Parathyroid adenoma (tissue), 2 donors: ENCODE results near the gene NALCN.

Source experiments
- H2AFZ ChIP-seq: fragments of 300-600 bp; sonication (generic); one replicate; pipeline ENCODE4 v1.7.0; 2017; ENCODE audit warnings: antibody characterized with exemption, mild to moderate bottlenecking
- H3K27ac ChIP-seq: fragments of 300-600 bp; sonication (generic); one replicate; pipeline ENCODE4 v1.7.0; 2017
- H3K27me3 ChIP-seq: fragments of 300-600 bp; sonication (generic); one replicate; pipeline ENCODE4 v1.7.0; 2017; ENCODE audit warnings: low read length; ENCODE audit not compliant: control insufficient read depth, insufficient read depth
- H3K36me3 ChIP-seq: fragments of 300-600 bp; sonication (generic); one replicate; pipeline ENCODE4 v1.7.0; 2017; ENCODE audit warnings: low read length; ENCODE audit not compliant: control insufficient read depth, insufficient read depth
- H3K4me1 ChIP-seq: fragments of 300-600 bp; sonication (generic); one replicate; pipeline ENCODE4 v1.7.0; 2017; ENCODE audit warnings: control low read depth
- H3K4me2 ChIP-seq: fragments of 300-600 bp; sonication (generic); one replicate; pipeline ENCODE4 v1.7.0; 2017; ENCODE audit warnings: low read length
- H3K4me3 ChIP-seq: fragments of 300-600 bp; sonication (generic); one replicate; pipeline ENCODE4 v1.7.0; 2017; ENCODE audit warnings: low read depth, low read length
- H3K79me2 ChIP-seq: fragments of 300-600 bp; sonication (generic); one replicate; pipeline ENCODE4 v1.7.0; 2017; ENCODE audit warnings: control low read depth
- H3K9ac ChIP-seq: fragments of 300-600 bp; sonication (generic); one replicate; pipeline ENCODE4 v1.7.0; 2017; ENCODE audit warnings: mild to moderate bottlenecking
- H3K9me3 ChIP-seq: fragments of 300-600 bp; sonication (generic); one replicate; pipeline ENCODE4 v1.7.0; 2017; ENCODE audit warnings: low read length; ENCODE audit not compliant: control insufficient read depth
- CTCF ChIP-seq: fragments of 300-600 bp; sonication (generic); IDR thresholded peaks from one replicate; pipeline ENCODE4 v1.7.0; 2017; ENCODE audit warnings: antibody characterized with exemption, mild to moderate bottlenecking
- donor health status: primary hyperparathyroidism.

NALCN gene

DNA sequence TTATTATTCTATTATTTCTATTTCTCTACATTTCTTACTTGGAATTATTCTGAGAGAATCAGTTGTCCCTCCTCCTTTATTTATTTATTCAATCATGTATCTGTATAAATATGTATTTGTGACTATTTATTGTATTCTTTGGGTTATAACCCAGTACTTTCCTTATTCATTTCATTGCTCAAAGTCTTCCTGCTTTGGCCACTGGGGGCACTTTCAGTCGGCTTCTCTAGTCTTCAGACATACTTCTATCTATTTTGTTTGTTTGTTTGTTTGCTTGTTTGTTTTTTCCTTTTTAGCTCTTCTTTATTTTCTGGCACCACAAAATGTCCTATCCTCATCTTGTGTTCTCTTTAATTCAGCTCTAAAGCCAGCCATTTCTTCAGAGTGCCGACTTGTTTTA, 260.4 kb downstream of the NALCN start:
- Histone ChIP-seq H3K9ac (no peak overlapping the region), H3K27ac (no peak overlapping the region), H3K27me3 (no peaks in the 10 kb centered on the region), H3K36me3 (no peaks in the 10 kb centered on the region), H3K4me1 (no peaks in the 10 kb centered on the region), H3K9me3 (no peaks in the 10 kb centered on the region), H3K4me3 (no peak overlapping the region), H3K4me2 (no peak overlapping the region), H2AFZ (no peak overlapping the region), H3K79me2 (no peaks in the 10 kb centered on the region)
- TF ChIP-seq CTCF: no peak

GRCh38 chr13:101152184-101152583, 264.1 kb downstream of the NALCN start:
- H3K79me2 ChIP-seq: no peaks in the 10 kb centered on the region
- H3K27ac ChIP-seq: no peak overlapping the region
- no peaks in the 10 kb centered on the region for H3K27me3 ChIP-seq
- H3K4me2 ChIP-seq: no peak overlapping the region
- H3K36me3 ChIP-seq: no peaks in the 10 kb centered on the region
- H3K9ac ChIP-seq: no peak overlapping the region
- no peak overlapping the region for H2AFZ ChIP-seq
- no peak for TF ChIP-seq CTCF
- no peaks in the 10 kb centered on the region for H3K9me3 ChIP-seq
- no peak overlapping the region for H3K4me3 ChIP-seq
- no peaks in the 10 kb centered on the region for H3K4me1 ChIP-seq

- Histone ChIP-seq H3K4me3 (no peak overlapping the region), H3K79me2 (no peaks in the 10 kb centered on the region), H3K36me3 (no peaks in the 10 kb centered on the region), H3K9me3 (no peaks in the 10 kb centered on the region), H3K27ac (no peak overlapping the region), H3K4me1 (no peaks in the 10 kb centered on the region), H3K27me3 (no peaks in the 10 kb centered on the region), H3K9ac (no peak overlapping the region), H3K4me2 (no peak overlapping the region), H2AFZ (no peak overlapping the region)
- no peak for TF ChIP-seq CTCF
These were observed 265.3 kb downstream of the NALCN start for GRCh38 chr13:101150998-101151397.

- Histone ChIP-seq H3K4me2 (no peak overlapping the region), H3K27me3 (no peaks in the 10 kb centered on the region)
These were observed 266.4 kb downstream of the NALCN start for GRCh38 chr13:101149735-101150384.

More at GRCh38 chr13:101149735-101150384, 266.4 kb downstream of the NALCN start:
- no peak overlapping the region for H3K9ac ChIP-seq
- no peaks in the 10 kb centered on the region for H3K9me3 ChIP-seq
- H3K4me1 ChIP-seq: no peaks in the 10 kb centered on the region
- H3K79me2 ChIP-seq: no peaks in the 10 kb centered on the region
- TF ChIP-seq CTCF: no peak
- H3K4me3 ChIP-seq: no peak overlapping the region
- no peak overlapping the region for H3K27ac ChIP-seq
- no peaks in the 10 kb centered on the region for H3K36me3 ChIP-seq
- no peak overlapping the region for H2AFZ ChIP-seq
